MM.1S (cell line): ENCODE results near the gene LARP7.

Experiments used
- DNase-seq: peaks from one replicate; pipeline ENCODE4 v3.0.0-alpha.2; 2015
- H2AFZ ChIP-seq: fragments of 300-600 bp; sonication (generic); 2 replicates; pipeline ENCODE4 v1.6.0; 2016; ENCODE audit warnings: antibody characterized with exemption, low read length
- H3F3A ChIP-seq: fragments of 300-600 bp; sonication (generic); 2 replicates; pipeline ENCODE4 v1.6.1; 2016; ENCODE audit warnings: mild to moderate bottlenecking, antibody characterized with exemption, low read length, moderate library complexity, mixed read lengths; ENCODE audit not compliant: insufficient read depth
- H3K27ac ChIP-seq: fragments of 300-600 bp; sonication (generic); 2 replicates; pipeline ENCODE4 v1.5.1; 2016; ENCODE audit warnings: mild to moderate bottlenecking, low read length
- H3K27me3 ChIP-seq: fragments of 300-600 bp; sonication (generic); replicated peaks from 2 replicates; pipeline ENCODE4 v1.6.0; 2016; ENCODE audit warnings: low read length; ENCODE audit not compliant: insufficient read depth
- H3K36me3 ChIP-seq: fragments of 300-600 bp; sonication (generic); replicated peaks from 2 replicates; pipeline ENCODE4 v1.6.1; 2016; ENCODE audit warnings: mild to moderate bottlenecking, low read length, mixed read lengths; ENCODE audit not compliant: insufficient read depth
- H3K4me1 ChIP-seq: fragments of 300-600 bp; sonication (generic); 2 replicates; pipeline ENCODE4 v1.6.1; 2016; ENCODE audit warnings: low read length, mixed read lengths
- H3K4me2 ChIP-seq: fragments of 300-600 bp; sonication (generic); 2 replicates; pipeline ENCODE4 v1.6.0; 2016; ENCODE audit warnings: low read depth, low read length
- H3K4me3 ChIP-seq: fragments of 300-600 bp; sonication (generic); 2 replicates; pipeline ENCODE4 v1.5.1; 2016; ENCODE audit warnings: low read length, mixed read lengths
- H3K79me2 ChIP-seq: fragments of 300-600 bp; sonication (generic); 2 replicates; pipeline ENCODE4 v1.6.1; 2016; ENCODE audit warnings: mixed run types, low read length, mixed read lengths
- H3K9ac ChIP-seq: fragments of 300-600 bp; sonication (generic); 2 replicates; pipeline ENCODE4 v1.6.1; 2016; ENCODE audit warnings: low read length, mixed read lengths
- H3K9me2 ChIP-seq: fragments of 300-600 bp; sonication (generic); replicated peaks from 2 replicates; pipeline ENCODE4 v1.6.1; 2016; ENCODE audit warnings: mild to moderate bottlenecking, low read length, mixed read lengths; ENCODE audit not compliant: insufficient read depth
- H3K9me3 ChIP-seq: fragments of 300-600 bp; sonication (generic); replicated peaks from 2 replicates; pipeline ENCODE4 v1.6.1; 2016; ENCODE audit warnings: mild to moderate bottlenecking, low read length, mixed read lengths; ENCODE audit not compliant: insufficient read depth
- H4K20me1 ChIP-seq: fragments of 300-600 bp; sonication (generic); 2 replicates; pipeline ENCODE4 v1.6.1; 2016; ENCODE audit warnings: mild to moderate bottlenecking, low read length, moderate library complexity, mixed read lengths; ENCODE audit not compliant: insufficient read depth
- CTCF ChIP-seq: fragments of 300-600 bp; sonication (generic); IDR thresholded peaks from 2 replicates; pipeline ENCODE4 v1.5.1; 2016; ENCODE audit warnings: antibody characterized with exemption, low read length, mixed read lengths
- EZH2 ChIP-seq: fragments of 300-600 bp; sonication (generic); optimal IDR thresholded peaks from 2 replicates; pipeline ENCODE3; 2017; ENCODE audit warnings: low read depth, mild to moderate bottlenecking, antibody characterized with exemption, low read length, mixed read lengths
- EZH2phosphoT487 ChIP-seq: fragments of 300-600 bp; sonication (generic); IDR thresholded peaks from 2 replicates; pipeline ENCODE4 v1.6.1; 2018; ENCODE audit warnings: antibody characterized with exemption, low read length

Gene LARP7

GRCh38 chr4:112592717-112593116 lies 44.2 kb upstream of the LARP7 start:
- no peaks in the 10 kb centered on the region; the same call in 1 of the 2 replicates for H3F3A ChIP-seq
- no peak overlapping the region for H3K4me2 ChIP-seq
- H3K27ac ChIP-seq: no peak overlapping the region
- no peak overlapping the region for H3K9ac ChIP-seq
- no peak overlapping the region for H3K4me3 ChIP-seq
- no peaks in the 10 kb centered on the region for H3K9me2 ChIP-seq
- no peaks in the 10 kb centered on the region for H3K36me3 ChIP-seq
- no peaks in the 10 kb centered on the region for H3K4me1 ChIP-seq
- no peak for DNase-seq
- no peak overlapping the region for H2AFZ ChIP-seq
- TF ChIP-seq EZH2 (no peak), EZH2phosphoT487 (no peak), CTCF (no peak)
- H3K9me3 ChIP-seq: no peaks in the 10 kb centered on the region
- H4K20me1 ChIP-seq: no peaks in the 10 kb centered on the region
- H3K79me2 ChIP-seq: no peaks in the 10 kb centered on the region
- H3K27me3 ChIP-seq: no peaks in the 10 kb centered on the region

- no peak for DNase-seq
These were observed 43.4 kb upstream of the LARP7 start for GRCh38 chr4:112593438-112594133.

GRCh38 chr4:112594993-112595392 lies 42.0 kb upstream of the LARP7 start:
- TF ChIP-seq EZH2 (no peak), CTCF (no peak), EZH2phosphoT487 (no peak)
- no peaks in the 10 kb centered on the region for H4K20me1 ChIP-seq
- no peak overlapping the region for H2AFZ ChIP-seq
- H3K4me2 ChIP-seq: no peak overlapping the region
- H3K4me3 ChIP-seq: no peak overlapping the region
- no peak for DNase-seq
- H3K36me3 ChIP-seq: no peaks in the 10 kb centered on the region
- H3K4me1 ChIP-seq: no peaks in the 10 kb centered on the region
- no peaks in the 10 kb centered on the region for H3K9me3 ChIP-seq
- no peaks in the 10 kb centered on the region for H3K79me2 ChIP-seq
- H3K27me3 ChIP-seq: no peaks in the 10 kb centered on the region
- no peak overlapping the region for H3K9ac ChIP-seq
- H3K9me2 ChIP-seq: no peaks in the 10 kb centered on the region
- H3F3A ChIP-seq: no peaks in the 10 kb centered on the region; the same call in 1 of the 2 replicates
- no peak overlapping the region for H3K27ac ChIP-seq

More at GRCh38 chr4:112593438-112594133, 43.4 kb upstream of the LARP7 start:
- Histone ChIP-seq H4K20me1 (no peaks in the 10 kb centered on the region), H3K4me2 (no peak overlapping the region), H2AFZ (no peak overlapping the region), H3K4me1 (no peaks in the 10 kb centered on the region), H3K79me2 (no peaks in the 10 kb centered on the region), H3K27ac (no peak overlapping the region), H3F3A (no peaks in the 10 kb centered on the region; the same call in 1 of the 2 replicates), H3K27me3 (no peaks in the 10 kb centered on the region), H3K9me2 (no peaks in the 10 kb centered on the region), H3K9me3 (no peaks in the 10 kb centered on the region), H3K4me3 (no peak overlapping the region), H3K9ac (no peak overlapping the region), H3K36me3 (no peaks in the 10 kb centered on the region)
- no peak for TF ChIP-seq EZH2phosphoT487
- no peak for TF ChIP-seq CTCF
- no peak for TF ChIP-seq EZH2
